Measurements from ENCODE around the gene BRF1. TPM values are rescaled to one million over a fixed set of nuclear protein-coding genes. Genes with fewer than 3 reads are reported as not detected.

Gene BRF1
- total and polyA plus RNA-seq, 2 of the 8 experiments (the other 6 are each of a cell fraction or from before 2014, with no cell fraction given) = 7.7 to 18.3 TPM

DNA sequence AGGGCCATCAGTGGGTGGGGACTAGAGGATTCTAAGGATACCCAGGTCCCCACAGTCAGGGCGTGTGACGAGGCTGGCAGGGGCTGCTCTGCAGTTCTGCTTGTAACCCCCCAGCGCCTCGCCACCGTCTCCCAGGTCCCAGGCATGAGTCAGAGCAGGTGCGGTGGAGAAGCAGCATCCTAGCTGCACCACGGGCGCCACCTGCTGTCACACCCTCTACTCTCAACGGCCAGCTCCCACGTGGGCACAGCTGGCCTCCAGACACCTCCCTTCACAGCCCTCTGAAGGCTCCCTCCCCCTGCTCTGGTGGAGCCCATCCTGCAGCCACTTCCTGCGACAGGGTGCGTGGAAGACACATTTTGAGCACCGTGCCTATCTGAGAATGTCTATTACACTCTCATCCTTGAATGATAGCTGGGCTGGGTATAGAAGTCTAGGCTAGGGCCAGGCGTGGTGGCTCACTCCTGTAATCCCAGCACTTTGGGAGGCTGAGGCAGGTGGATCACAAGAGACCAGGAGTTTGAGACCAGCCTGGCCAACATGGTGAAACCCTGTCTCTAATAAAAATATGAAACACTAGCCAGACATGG lies 112.8 kb downstream of the BRF1 start:
- Histone ChIP-seq H3K56ac (replicated peaks; ENCODE audit: insufficient read length, low read depth, low read length) (no peak overlapping the region), H3K9ac (replicated peaks in 1 of 4; ENCODE audit: extremely low read depth in 1 of 4, low read depth in 3 of 4, low read length in 3 of 4) (no peak overlapping the region), H4K5ac (ENCODE audit: insufficient read length, low read depth, low read length) (no peak overlapping the region), H3K79me1 (ENCODE audit: low read depth, low read length) (no peaks in the 10 kb centered on the region), H3K4me1 (replicated peaks in 1 of 4; ENCODE audit: control insufficient read depth in 3 of 4, insufficient read depth in 4 of 4, low read length in 3 of 4) (peaks cover 0 to 13% (median 0%) of the 10 kb centered on the region in 4 experiments; a peak in 1 of 7 replicates), H3K4me2 (ENCODE audit: insufficient read depth in 1 of 2, low read depth in 2 of 2, low read length in 2 of 2) (no peak overlapping the region), H4K20me1 (replicated peaks in 1 of 2; ENCODE audit: control insufficient read depth in 1 of 2, insufficient read depth in 2 of 2, low read length in 2 of 2) (no peaks in the 10 kb centered on the region), H3K14ac (ENCODE audit: insufficient read length) (no peak overlapping the region), H3K23ac (ENCODE audit: insufficient read length) (no peak overlapping the region), H2BK15ac (ENCODE audit: low read length) (no peak overlapping the region), H2BK12ac (ENCODE audit: low read depth, low read length) (no peak overlapping the region), H2AK5ac (ENCODE audit: low read depth, low read length) (no peak overlapping the region), H3K27ac (ENCODE audit: low read depth, low read length) (no peak overlapping the region), H3K36me3 (ENCODE audit: control insufficient read depth in 2 of 4, insufficient read depth in 4 of 4, low read length in 3 of 4) (no peaks in the 10 kb centered on the region), H3K18ac (ENCODE audit: extremely low read depth, low read length) (no peak overlapping the region), H2BK120ac (replicated peaks; ENCODE audit: low read depth, low read length) (no peak overlapping the region), H3K79me2 (ENCODE audit: control insufficient read depth in 1 of 2, insufficient read depth in 2 of 2, low read length in 2 of 2) (no peaks in the 10 kb centered on the region), H2BK5ac (ENCODE audit: low read depth, low read length) (no peak overlapping the region), H3K4me3 (ENCODE audit: extremely low read depth in 1 of 4, insufficient read depth in 2 of 4, low read depth in 3 of 4, low read length in 4 of 4) (no peak overlapping the region), H4K8ac (ENCODE audit: extremely low read depth, insufficient read depth, low read length) (0 out of 2 replicates have a peak overlapping the region, but pooled peaks have one; percentile 35), H3K23me2 (ENCODE audit: low read depth, low read length) (peaks cover 5% of the 10 kb centered on the region; the same call in 1 of the 2 replicates), H4K91ac (replicated peaks; ENCODE audit: insufficient read length, low read length) (no peak overlapping the region), H3K27me3 (replicated peaks in 1 of 4; ENCODE audit: control insufficient read depth in 3 of 4, extremely low read depth in 1 of 4, insufficient read depth in 3 of 4, low read length in 3 of 4) (peaks cover 0 to 2% (median 0%) of the 10 kb centered on the region in 4 experiments; a peak in 2 of 7 replicates), H3K9me3 (ENCODE audit: insufficient read depth in 2 of 2, low read depth in 1 of 2, low read length in 1 of 2) (peaks cover 0 to 7% of the 10 kb centered on the region in 2 experiments; a peak in 2 of 4 replicates), H2BK20ac (ENCODE audit: low read length) (no peak overlapping the region), H3K4ac (replicated peaks; ENCODE audit: insufficient read length, low read depth, low read length) (no peak overlapping the region), H2AFZ (ENCODE audit: low read length) (no peak overlapping the region)
- POLR2A ChIA-PET (ENCODE audit: partially characterized antibody) = no interaction called here
- CTCF ChIA-PET (ENCODE audit: partially characterized antibody) = interaction anchor here (0.8 to 4.0 kb wide), 8 partner anchors 12 to 163 kb away, joined by 3 to 23 read pairs (median 4); no protein-coding TSS in a partner anchor
- TF ChIP-seq, protein P1, sequence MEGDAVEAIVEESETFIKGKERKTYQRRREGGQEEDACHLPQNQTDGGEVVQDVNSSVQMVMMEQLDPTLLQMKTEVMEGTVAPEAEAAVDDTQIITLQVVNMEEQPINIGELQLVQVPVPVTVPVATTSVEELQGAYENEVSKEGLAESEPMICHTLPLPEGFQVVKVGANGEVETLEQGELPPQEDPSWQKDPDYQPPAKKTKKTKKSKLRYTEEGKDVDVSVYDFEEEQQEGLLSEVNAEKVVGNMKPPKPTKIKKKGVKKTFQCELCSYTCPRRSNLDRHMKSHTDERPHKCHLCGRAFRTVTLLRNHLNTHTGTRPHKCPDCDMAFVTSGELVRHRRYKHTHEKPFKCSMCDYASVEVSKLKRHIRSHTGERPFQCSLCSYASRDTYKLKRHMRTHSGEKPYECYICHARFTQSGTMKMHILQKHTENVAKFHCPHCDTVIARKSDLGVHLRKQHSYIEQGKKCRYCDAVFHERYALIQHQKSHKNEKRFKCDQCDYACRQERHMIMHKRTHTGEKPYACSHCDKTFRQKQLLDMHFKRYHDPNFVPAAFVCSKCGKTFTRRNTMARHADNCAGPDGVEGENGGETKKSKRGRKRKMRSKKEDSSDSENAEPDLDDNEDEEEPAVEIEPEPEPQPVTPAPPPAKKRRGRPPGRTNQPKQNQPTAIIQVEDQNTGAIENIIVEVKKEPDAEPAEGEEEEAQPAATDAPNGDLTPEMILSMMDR (IDR thresholded peaks at IDR 0.05; ENCODE audit: control extremely low read depth in 1 of 3, insufficient read depth in 1 of 3, low read depth in 1 of 3, low read length in 3 of 3) = peak in 2 of 3 experiments; percentile 37 to 41; a peak in 3 of 4 replicates
- TF ChIP-seq RAD21 (IDR thresholded peaks at IDR 0.05 in 1 of 2, conservative IDR thresholded peaks at IDR 0.05 in 1 of 2; ENCODE audit: low read depth in 2 of 2, low read length in 2 of 2) (peak; percentile 51 to 65), CHD1 (IDR thresholded peaks at IDR 0.05; ENCODE audit: low read depth, low read length) (no peak), POU5F1 (IDR thresholded peaks at IDR 0.05; ENCODE audit: low read depth, low read length) (no peak)
- TF ChIP-seq, protein P2, sequence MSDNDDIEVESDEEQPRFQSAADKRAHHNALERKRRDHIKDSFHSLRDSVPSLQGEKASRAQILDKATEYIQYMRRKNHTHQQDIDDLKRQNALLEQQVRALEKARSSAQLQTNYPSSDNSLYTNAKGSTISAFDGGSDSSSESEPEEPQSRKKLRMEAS (IDR thresholded peaks at IDR 0.05) = peak; percentile 76
- DNase-seq (ENCODE audit: low read depth in 1 of 2, low spot score in 2 of 2) (no peak), FAIRE-seq (no peak)
- WGBS, 2 experiments (ENCODE audit: extremely low coverage in 1 of 2, insufficient coverage in 1 of 2, insufficient read length in 1 of 2, insufficient replicate concordance in 2 of 2, low coverage in 1 of 2, low lambda C conversion rate in 2 of 2, missing lambda C conversion rate in 1 of 2) = 71% methylated on average over 14 of the region's 14 CpGs; no CpG with 5 or more reads in 1 of the 2 experiments
